Colonic mucosa (tissue), 4 donors: ENCODE data around the gene CDKAL1. TPM values are rescaled to one million over a fixed set of nuclear protein-coding genes. Genes with fewer than 3 reads are reported as not detected.

Experiments used
- DNase-seq: peaks from one replicate; pipeline ENCODE4 v3.0.0-alpha.2; 2020
- H3K27ac ChIP-seq: fragments of 200-600 bp; one replicate; pipeline ENCODE4 v1.8.0; 2021
- H3K27me3 ChIP-seq: fragments of 200-600 bp; one replicate; pipeline ENCODE4 v1.8.0; 2021
- H3K36me3 ChIP-seq: fragments of 200-600 bp; one replicate; pipeline ENCODE4 v1.8.0; 2021
- H3K4me1 ChIP-seq: fragments of 200-600 bp; one replicate; pipeline ENCODE4 v1.8.0; 2021; ENCODE audit warnings: mild to moderate bottlenecking
- H3K4me3 ChIP-seq: fragments of 200-600 bp; one replicate; pipeline ENCODE4 v1.8.0; 2021
- H3K9ac ChIP-seq, 2 donors: one replicate each; pipeline ENCODE4 v1.7.0; 2013; ENCODE audit warnings: control low read depth in 2 of 2, low read depth in 2 of 2, low read length in 2 of 2
- H3K9me3 ChIP-seq: fragments of 200-600 bp; one replicate; pipeline ENCODE4 v1.8.0; 2021
- CTCF ChIP-seq: fragments of 200-600 bp; IDR thresholded peaks from one replicate; pipeline ENCODE4 v1.8.0; 2022; ENCODE audit warnings: antibody characterized with exemption, mild to moderate bottlenecking
- intact Hi-C: fragments of 100-400 bp; cut with DNase I; formaldehyde crosslinking; loops from one replicate; pipeline ENCODE4 v1.14.1; 2022
- total RNA-seq, 2 donors: library from RNA; stranded (reverse); fragmentation: NEBNext Ultra II Directional in 1 of 2; extraction: Animal tissue kit (Norgen Biotek cat#: 25700) in 1 of 2; gene quantifications; one replicate each; pipeline ENCODE4 v1.2.1, GENCODE V29; 2021
- donor health status: healthy.
- donor health status: DM: no; HTN: no; CAD: no.
- donor health status: DM: no; HTN: no; CAD: no.

Gene CDKAL1
- total RNA-seq, 2 donors from 2014 or later = 13.8 to 14.2 TPM

- Histone ChIP-seq H3K4me1 (no peaks in the 10 kb centered on the region), H3K36me3 (no peaks in the 10 kb centered on the region), H3K4me3 (no peak overlapping the region), H3K27me3 (no peaks in the 10 kb centered on the region), H3K9me3 (no peaks in the 10 kb centered on the region), H3K9ac (no peak overlapping the region), H3K27ac (no peak overlapping the region)
- no peak for TF ChIP-seq CTCF
- intact Hi-C loops = no loop called here
- DNase-seq = no peak
Observed at GRCh38 chr6:21171801-21172200, 637.5 kb downstream of the CDKAL1 start.

GRCh38 chr6:21173031-21173430 is 638.8 kb downstream of the CDKAL1 start:
- no peak overlapping the region for H3K9ac ChIP-seq
- intact Hi-C loops = no loop called here

GRCh38 chr6:21173678-21174077 is 639.4 kb downstream of the CDKAL1 start:
- no peaks in the 10 kb centered on the region for H3K4me1 ChIP-seq
- no peaks in the 10 kb centered on the region for H3K27me3 ChIP-seq
- intact Hi-C loops = no loop called here

More at GRCh38 chr6:21173031-21173430, 638.8 kb downstream of the CDKAL1 start:
- Histone ChIP-seq H3K9me3 (no peaks in the 10 kb centered on the region), H3K36me3 (no peaks in the 10 kb centered on the region), H3K27ac (no peak overlapping the region), H3K4me1 (no peaks in the 10 kb centered on the region), H3K4me3 (no peak overlapping the region), H3K27me3 (no peaks in the 10 kb centered on the region)
- DNase-seq = no peak
- TF ChIP-seq CTCF = no peak

DNA sequence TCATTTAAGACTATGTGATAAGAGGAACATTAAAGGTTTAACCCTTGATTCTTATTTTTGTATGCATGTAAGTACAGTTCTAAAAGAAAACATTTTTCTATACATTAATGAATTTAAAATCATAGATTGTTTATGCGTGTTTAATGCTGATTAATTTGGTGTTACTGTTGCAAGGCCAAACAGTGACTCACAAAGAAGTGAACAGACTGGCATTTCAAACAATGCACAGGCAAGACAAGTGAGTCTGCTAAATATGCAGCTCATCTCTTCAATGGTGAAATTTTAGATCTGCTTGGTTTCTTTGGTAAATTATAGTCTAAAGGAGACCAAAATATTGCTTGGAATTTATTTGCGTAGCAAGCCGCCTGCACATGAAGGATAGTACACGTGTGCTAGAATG is 641.9 kb downstream of the CDKAL1 start:
- H3K4me1 ChIP-seq = no peaks in the 10 kb centered on the region
- no peaks in the 10 kb centered on the region for H3K9me3 ChIP-seq
- H3K27ac ChIP-seq = no peak overlapping the region
- no peaks in the 10 kb centered on the region for H3K36me3 ChIP-seq
- intact Hi-C loops = no loop called here
- H3K9ac ChIP-seq = no peak overlapping the region
- TF ChIP-seq CTCF = no peak
- DNase-seq = no peak
- H3K4me3 ChIP-seq = no peak overlapping the region
- no peaks in the 10 kb centered on the region for H3K27me3 ChIP-seq

More at GRCh38 chr6:21173678-21174077, 639.4 kb downstream of the CDKAL1 start:
- DNase-seq = no peak
- Histone ChIP-seq H3K36me3 (no peaks in the 10 kb centered on the region), H3K27ac (no peak overlapping the region), H3K4me3 (no peak overlapping the region), H3K9me3 (no peaks in the 10 kb centered on the region), H3K9ac (no peak overlapping the region)
- TF ChIP-seq CTCF = no peak

DNA sequence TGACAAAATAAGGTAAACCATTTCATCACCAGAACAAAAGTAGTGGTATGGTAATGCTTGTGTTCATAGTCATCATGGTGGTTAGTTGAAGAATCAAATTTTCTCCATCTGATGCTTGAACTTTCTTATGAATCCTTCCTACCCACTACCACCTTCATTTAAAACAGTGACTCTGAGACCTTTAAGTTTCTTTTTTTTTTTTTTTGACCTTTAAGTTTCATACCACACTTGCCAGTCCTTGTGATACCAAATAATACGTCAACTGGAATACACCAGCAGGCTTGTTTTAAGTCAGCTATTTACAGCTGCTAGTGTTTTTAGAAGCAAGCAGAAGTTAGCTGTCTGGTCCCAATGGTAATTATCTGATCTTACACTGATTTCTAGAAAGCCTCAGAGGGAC is 645.9 kb downstream of the CDKAL1 start:
- Histone ChIP-seq H3K9me3 (no peaks in the 10 kb centered on the region), H3K27ac (no peak overlapping the region), H3K4me1 (no peaks in the 10 kb centered on the region), H3K27me3 (no peaks in the 10 kb centered on the region), H3K9ac (no peak overlapping the region), H3K36me3 (no peaks in the 10 kb centered on the region), H3K4me3 (no peak overlapping the region)
- DNase-seq = no peak
- TF ChIP-seq CTCF = no peak
- intact Hi-C loops = no loop called here
